ENCODE measurements around the gene NCK1.

DNA sequence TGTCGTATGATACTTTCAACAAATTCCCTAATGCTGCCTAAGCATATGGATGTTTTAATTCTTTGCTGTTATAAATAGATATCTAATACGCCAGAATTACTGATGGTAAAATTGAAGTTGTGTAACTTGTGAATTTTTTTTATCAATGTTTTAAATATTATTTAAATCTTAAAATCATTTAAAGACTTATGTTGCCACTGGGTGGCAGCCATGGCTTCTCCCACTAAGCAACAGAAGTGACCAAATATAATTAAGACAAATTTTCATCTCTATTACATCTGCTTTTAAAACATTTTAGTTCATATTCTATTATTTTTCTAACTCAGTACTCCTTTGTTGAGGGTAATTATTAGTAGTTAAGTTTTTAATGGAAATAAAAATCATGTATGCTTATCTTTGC, 87.7 kb downstream of the NCK1 start:
- TF ChIP-seq, protein P1, sequence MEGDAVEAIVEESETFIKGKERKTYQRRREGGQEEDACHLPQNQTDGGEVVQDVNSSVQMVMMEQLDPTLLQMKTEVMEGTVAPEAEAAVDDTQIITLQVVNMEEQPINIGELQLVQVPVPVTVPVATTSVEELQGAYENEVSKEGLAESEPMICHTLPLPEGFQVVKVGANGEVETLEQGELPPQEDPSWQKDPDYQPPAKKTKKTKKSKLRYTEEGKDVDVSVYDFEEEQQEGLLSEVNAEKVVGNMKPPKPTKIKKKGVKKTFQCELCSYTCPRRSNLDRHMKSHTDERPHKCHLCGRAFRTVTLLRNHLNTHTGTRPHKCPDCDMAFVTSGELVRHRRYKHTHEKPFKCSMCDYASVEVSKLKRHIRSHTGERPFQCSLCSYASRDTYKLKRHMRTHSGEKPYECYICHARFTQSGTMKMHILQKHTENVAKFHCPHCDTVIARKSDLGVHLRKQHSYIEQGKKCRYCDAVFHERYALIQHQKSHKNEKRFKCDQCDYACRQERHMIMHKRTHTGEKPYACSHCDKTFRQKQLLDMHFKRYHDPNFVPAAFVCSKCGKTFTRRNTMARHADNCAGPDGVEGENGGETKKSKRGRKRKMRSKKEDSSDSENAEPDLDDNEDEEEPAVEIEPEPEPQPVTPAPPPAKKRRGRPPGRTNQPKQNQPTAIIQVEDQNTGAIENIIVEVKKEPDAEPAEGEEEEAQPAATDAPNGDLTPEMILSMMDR (conservative IDR thresholded peaks at IDR 0.05; ENCODE audit: low read depth in 2 of 2) = peak in 1 of 2 experiments; percentile 19; a peak in 2 of 4 replicates
- no peak for TF ChIP-seq ZNF114 (CRISPR knock-in tag; IDR thresholded peaks at IDR 0.05)
- no peak for TF ChIP-seq EZH2 (IDR thresholded peaks at IDR 0.05; ENCODE audit: low read depth, unreplicated experiment)
- TF ChIP-seq EZH2phosphoT487 (IDR thresholded peaks at IDR 0.05; ENCODE audit: unreplicated experiment) = no peak
- TF ChIP-seq POLR2AphosphoS5 (IDR thresholded peaks at IDR 0.05; ENCODE audit: low read depth) = no peak
- TF ChIP-seq, protein P2, sequence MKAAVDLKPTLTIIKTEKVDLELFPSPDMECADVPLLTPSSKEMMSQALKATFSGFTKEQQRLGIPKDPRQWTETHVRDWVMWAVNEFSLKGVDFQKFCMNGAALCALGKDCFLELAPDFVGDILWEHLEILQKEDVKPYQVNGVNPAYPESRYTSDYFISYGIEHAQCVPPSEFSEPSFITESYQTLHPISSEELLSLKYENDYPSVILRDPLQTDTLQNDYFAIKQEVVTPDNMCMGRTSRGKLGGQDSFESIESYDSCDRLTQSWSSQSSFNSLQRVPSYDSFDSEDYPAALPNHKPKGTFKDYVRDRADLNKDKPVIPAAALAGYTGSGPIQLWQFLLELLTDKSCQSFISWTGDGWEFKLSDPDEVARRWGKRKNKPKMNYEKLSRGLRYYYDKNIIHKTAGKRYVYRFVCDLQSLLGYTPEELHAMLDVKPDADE (IDR thresholded peaks at IDR 0.05) = no peak
- TF ChIP-seq CREB1 (CRISPR knock-in tag; IDR thresholded peaks at IDR 0.05; ENCODE audit: low read depth) = no peak
